ENCODE results near the gene C16orf89. TPM values are rescaled to one million over a fixed set of nuclear protein-coding genes. Genes with fewer than 3 reads are reported as not detected.

C16orf89 gene
- total RNA-seq, 2 experiments from 2014 or later = not detected

- Mint-ChIP-seq H3K27me3 (no peaks in the 10 kb centered on the region), H3K4me1 (ENCODE audit: low read depth) (no peaks in the 10 kb centered on the region), H3K36me3 (ENCODE audit: low read depth) (no peaks in the 10 kb centered on the region), H3K4me3 (no peak overlapping the region), H3K27ac (no peak overlapping the region), H3K9me3 (no peaks in the 10 kb centered on the region)
- Histone ChIP-seq H3K27ac (ENCODE audit: low read depth in 1 of 2, low read length in 2 of 2) (no peak overlapping the region), H3K27me3 (ENCODE audit: control insufficient read depth in 1 of 2, insufficient read depth in 2 of 2, low read length in 2 of 2) (no peaks in the 10 kb centered on the region), H3K9me3 (ENCODE audit: control insufficient read depth in 1 of 2, insufficient read depth in 1 of 2, low read length in 2 of 2) (no peaks in the 10 kb centered on the region), H3K4me3 (ENCODE audit: low read length) (no peak overlapping the region), H3K4me1 (ENCODE audit: insufficient read depth, low read length) (no peaks in the 10 kb centered on the region), H3K36me3 (ENCODE audit: insufficient read depth, low read length) (no peaks in the 10 kb centered on the region)
- TF ChIP-seq, protein P1, sequence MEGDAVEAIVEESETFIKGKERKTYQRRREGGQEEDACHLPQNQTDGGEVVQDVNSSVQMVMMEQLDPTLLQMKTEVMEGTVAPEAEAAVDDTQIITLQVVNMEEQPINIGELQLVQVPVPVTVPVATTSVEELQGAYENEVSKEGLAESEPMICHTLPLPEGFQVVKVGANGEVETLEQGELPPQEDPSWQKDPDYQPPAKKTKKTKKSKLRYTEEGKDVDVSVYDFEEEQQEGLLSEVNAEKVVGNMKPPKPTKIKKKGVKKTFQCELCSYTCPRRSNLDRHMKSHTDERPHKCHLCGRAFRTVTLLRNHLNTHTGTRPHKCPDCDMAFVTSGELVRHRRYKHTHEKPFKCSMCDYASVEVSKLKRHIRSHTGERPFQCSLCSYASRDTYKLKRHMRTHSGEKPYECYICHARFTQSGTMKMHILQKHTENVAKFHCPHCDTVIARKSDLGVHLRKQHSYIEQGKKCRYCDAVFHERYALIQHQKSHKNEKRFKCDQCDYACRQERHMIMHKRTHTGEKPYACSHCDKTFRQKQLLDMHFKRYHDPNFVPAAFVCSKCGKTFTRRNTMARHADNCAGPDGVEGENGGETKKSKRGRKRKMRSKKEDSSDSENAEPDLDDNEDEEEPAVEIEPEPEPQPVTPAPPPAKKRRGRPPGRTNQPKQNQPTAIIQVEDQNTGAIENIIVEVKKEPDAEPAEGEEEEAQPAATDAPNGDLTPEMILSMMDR (IDR thresholded peaks at IDR 0.05) = no peak
- POLR2A ChIA-PET = no interaction called here
- CTCF ChIA-PET = no interaction called here
- DNase-seq (no peak), ATAC-seq (ENCODE audit: poor library complexity) (no peak)
- intact Hi-C loops (cut with DNase I, micrococcal nuclease) = no loop called here
These were observed 5.6 kb downstream of the C16orf89 start for GRCh38 chr16:5060073-5060641.

DNA sequence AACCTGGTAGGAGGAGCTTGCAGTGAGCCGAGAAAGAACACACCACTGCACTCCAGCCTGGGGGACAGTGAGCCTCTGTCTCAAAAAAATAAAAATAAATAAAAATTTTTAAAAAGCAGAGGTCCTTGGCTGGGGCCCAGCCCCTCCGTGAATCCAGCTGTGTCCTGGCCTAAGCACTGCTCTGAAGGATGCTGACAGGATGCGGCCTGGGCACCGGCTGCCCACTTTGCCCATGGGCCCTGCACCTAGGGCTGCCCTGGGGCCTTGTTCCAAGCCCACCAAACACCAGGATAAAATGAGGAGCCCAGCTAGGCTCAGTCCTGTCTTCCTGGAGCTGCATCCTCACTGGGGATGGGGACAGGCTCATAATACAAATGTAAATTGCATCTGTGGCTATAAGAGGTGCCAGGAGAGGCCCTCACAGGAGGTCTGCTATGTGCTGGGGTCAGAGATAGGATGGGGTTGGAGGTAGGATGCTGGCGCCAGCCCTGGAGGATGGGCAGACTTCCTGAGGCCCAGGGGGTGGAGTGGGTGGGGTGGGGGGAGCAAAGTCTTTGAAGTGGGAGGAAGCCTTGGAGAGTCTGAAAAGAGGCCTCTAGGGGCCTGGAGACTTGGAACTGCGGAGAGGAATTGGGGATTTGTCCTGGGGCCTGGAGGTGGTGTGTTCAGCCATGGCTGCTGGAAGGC lies 6.2 kb downstream of the C16orf89 start:
- H3K9me3 Mint-ChIP-seq = no peaks in the 10 kb centered on the region
- ChIA-PET POLR2A (no interaction called here), CTCF (no interaction called here)
- H3K36me3 Mint-ChIP-seq (ENCODE audit: low read depth) = no peaks in the 10 kb centered on the region
- DNase-seq (no peak), ATAC-seq (ENCODE audit: poor library complexity) (no peak)
- Histone ChIP-seq H3K27ac (ENCODE audit: low read depth in 1 of 2, low read length in 2 of 2) (no peak overlapping the region), H3K36me3 (ENCODE audit: insufficient read depth, low read length) (no peaks in the 10 kb centered on the region), H3K4me3 (ENCODE audit: low read length) (no peak overlapping the region), H3K9me3 (ENCODE audit: control insufficient read depth in 1 of 2, insufficient read depth in 1 of 2, low read length in 2 of 2) (no peaks in the 10 kb centered on the region), H3K4me1 (ENCODE audit: insufficient read depth, low read length) (no peaks in the 10 kb centered on the region), H3K27me3 (ENCODE audit: control insufficient read depth in 1 of 2, insufficient read depth in 2 of 2, low read length in 2 of 2) (no peaks in the 10 kb centered on the region)
- no peak overlapping the region for H3K4me3 Mint-ChIP-seq
- H3K27me3 Mint-ChIP-seq = no peaks in the 10 kb centered on the region
- TF ChIP-seq, protein P1 (IDR thresholded peaks at IDR 0.05) = no peak
- no peak overlapping the region for H3K27ac Mint-ChIP-seq
- intact Hi-C loops (cut with DNase I, micrococcal nuclease) = no loop called here
- no peaks in the 10 kb centered on the region for H3K4me1 Mint-ChIP-seq (ENCODE audit: low read depth)

- Histone ChIP-seq H3K27ac (ENCODE audit: low read depth in 1 of 2, low read length in 2 of 2) (no peak overlapping the region), H3K27me3 (ENCODE audit: control insufficient read depth in 1 of 2, insufficient read depth in 2 of 2, low read length in 2 of 2) (no peaks in the 10 kb centered on the region), H3K4me3 (ENCODE audit: low read length) (no peak overlapping the region), H3K9me3 (ENCODE audit: control insufficient read depth in 1 of 2, insufficient read depth in 1 of 2, low read length in 2 of 2) (no peaks in the 10 kb centered on the region), H3K4me1 (ENCODE audit: insufficient read depth, low read length) (no peaks in the 10 kb centered on the region), H3K36me3 (ENCODE audit: insufficient read depth, low read length) (no peaks in the 10 kb centered on the region)
- Mint-ChIP-seq H3K36me3 (ENCODE audit: low read depth) (no peaks in the 10 kb centered on the region), H3K27me3 (no peaks in the 10 kb centered on the region), H3K4me1 (ENCODE audit: low read depth) (no peaks in the 10 kb centered on the region), H3K27ac (no peak overlapping the region), H3K4me3 (no peak overlapping the region), H3K9me3 (no peaks in the 10 kb centered on the region)
- ChIA-PET CTCF (no interaction called here), POLR2A (no interaction called here)
- ATAC-seq (ENCODE audit: poor library complexity) = no peak
- intact Hi-C loops (cut with DNase I, micrococcal nuclease) = no loop called here
- TF ChIP-seq, protein P1 (IDR thresholded peaks at IDR 0.05) = no peak
- no peak for DNase-seq
These were observed 7.3 kb downstream of the C16orf89 start for GRCh38 chr16:5058476-5058875.
